K562 (cell line): ENCODE measurements around the gene EFCAB12. TPM values are rescaled to one million over a fixed set of nuclear protein-coding genes. Genes with fewer than 3 reads are reported as not detected.

Experiments used
- DMBX1 ChIP-seq: fragments of 250-450 bp; sonication (Bioruptor Pico); IDR thresholded peaks from 2 replicates; pipeline ENCODE4 v1.8.0; 2022; ENCODE audit warnings: inconsistent platforms, mild to moderate bottlenecking, moderate library complexity, borderline replicate concordance
- DNMT1 ChIP-seq: fragments of 450-650 bp; IDR thresholded peaks from 2 replicates; pipeline ENCODE4 v1.6.1; 2016; ENCODE audit warnings: antibody characterized with exemption, mild to moderate bottlenecking
- ELF4 ChIP-seq: fragments of 450-650 bp; formaldehyde crosslinking; IDR thresholded peaks from 2 replicates; pipeline ENCODE4 v1.4.0; 2022; ENCODE audit warnings: missing genetic modification characterization
- GATAD2B ChIP-seq: fragments of 450-650 bp; IDR thresholded peaks from 2 replicates; pipeline ENCODE4 v1.6.1; 2017; ENCODE audit warnings: mild to moderate bottlenecking, borderline replicate concordance
- MBD1 ChIP-seq: fragments of 250-450 bp; sonication (Bioruptor Pico); IDR thresholded peaks from 2 replicates; pipeline ENCODE4 v1.8.0; 2022; ENCODE audit warnings: inconsistent platforms
- SMAD1 ChIP-seq: fragments of 150-350 bp; IDR thresholded peaks from 2 replicates; pipeline ENCODE4 v1.6.1; 2014; ENCODE audit warnings: low read length, low read depth; ENCODE audit not compliant: partially characterized antibody
- SMAD3 ChIP-seq: fragments of 450-650 bp; formaldehyde crosslinking; conservative IDR thresholded peaks from 2 replicates; pipeline ENCODE4 v1.4.0; 2020; ENCODE audit warnings: mild to moderate bottlenecking
- SNAPC5 ChIP-seq: fragments of 250-450 bp; sonication (Bioruptor Pico); IDR thresholded peaks from 2 replicates; pipeline ENCODE4 v1.8.0; 2021; ENCODE audit warnings: moderate library complexity, mild to moderate bottlenecking, inconsistent platforms
- TBP ChIP-seq: optimal IDR thresholded peaks from 2 replicates; pipeline ENCODE3; 2011; ENCODE audit warnings: low read depth, low read length, improper control_type of control experiment
- ZFP30 ChIP-seq: fragments of 250-450 bp; sonication (Bioruptor Pico); IDR thresholded peaks from 2 replicates; pipeline ENCODE4 v1.8.0; 2022; ENCODE audit warnings: moderate library complexity, mild to moderate bottlenecking, inconsistent platforms, borderline replicate concordance
- ZNF318 ChIP-seq, 2 experiments: fragments of 450-650 bp; IDR thresholded peaks; 2 replicates each; pipeline ENCODE4 v1.6.1; 2016; ENCODE audit warnings: mild to moderate bottlenecking in 2 of 2, borderline replicate concordance in 1 of 2, low read depth in 1 of 2, moderate library complexity in 1 of 2
- ZNF592 ChIP-seq: fragments of 450-650 bp; IDR thresholded peaks from 2 replicates; pipeline ENCODE4 v1.6.1; 2017; ENCODE audit warnings: antibody characterized with exemption, mild to moderate bottlenecking
- ZNF780A ChIP-seq: fragments of 250-450 bp; sonication (Bioruptor Pico); IDR thresholded peaks from 2 replicates; pipeline ENCODE4 v1.5.0; 2021; ENCODE audit warnings: mild to moderate bottlenecking
- polyA plus RNA-seq, 8 experiments: library from polyadenylated mRNA; depleted of rRNA in 4 of 8; stranded (reverse) in 5 of 8; unstranded in 3 of 8; fragments of >200 nt; fragmentation: Nextera tagmentation in 2 of 8; fragmentation: Illumina TruSeq in 1 of 8; extraction: Ambion mirVana in 2 of 8; extraction: Trizol in 1 of 8; gene quantifications; 2 replicates each; pipeline versions ENCODE4 v1.2.1 to v1.2.3, GENCODE V29; 2011 to 2014; ENCODE audit warnings: inconsistent platforms in 1 of 8, missing spikeins in 1 of 8
- total RNA-seq, 7 experiments: library from RNA; depleted of rRNA in 6 of 7; stranded (reverse); fragments of >200 nt in 6 of 7; fragmentation: Illumina TruSeq in 2 of 7; extraction: Trizol in 2 of 7; gene quantifications; 2 replicates each; pipeline versions ENCODE4 v1.2.1 to v1.2.3, GENCODE V29; 2011 to 2021; ENCODE audit warnings: low replicate concordance in 1 of 7

EFCAB12 gene
- total and polyA plus RNA-seq, 9 of the 15 experiments (the other 6 are each of a cell fraction or from before 2014, with no cell fraction given), result 0.08 to 0.95 (median 0.56) TPM; not detected in 1

GRCh38 chr3:129461461-129462146 lies 33.2 kb upstream of the EFCAB12 start (continued):
- TF ChIP-seq MBD1 (CRISPR knock-in tag) (no peak), GATAD2B (no peak), ZNF780A (CRISPR knock-in tag) (no peak), SNAPC5 (CRISPR knock-in tag) (no peak), SMAD1 (peak; percentile 70), SMAD3 (no peak), DNMT1 (no peak), ZNF592 (peak; percentile 47; the same call in 1 of the 2 replicates), DMBX1 (CRISPR knock-in tag) (no peak), ZNF318 (IDR thresholded peaks at IDR 0.05; ENCODE audit: borderline replicate concordance in 1 of 2, low read depth in 1 of 2) (no peak), ELF4 (peak; percentile 61; the same call in 1 of the 2 replicates), ZFP30 (CRISPR knock-in tag) (no peak), TBP (no peak)
